ENCODE data around the gene PPP2R5C. TPM values are rescaled to one million over a fixed set of nuclear protein-coding genes. Genes with fewer than 3 reads are reported as not detected.

Gene PPP2R5C
- total and polyA plus RNA-seq, 4 experiments from 2014 or later, result 273 to 620 (median 431) TPM

Other genes starting within 250 kb of the PPP2R5C start
- not detected for gene DIO3, start 200.2 kb upstream of the PPP2R5C start, total RNA-seq
- gene DIO3, start 200.2 kb upstream of the PPP2R5C start, polyA plus RNA-seq, result not detected
- 100 to 1,000 TPM; 314 to 318 TPM for gene DYNC1H1, start 202.9 kb downstream of the PPP2R5C start, total RNA-seq
- gene DYNC1H1, start 202.9 kb downstream of the PPP2R5C start, polyA plus RNA-seq, result 10 to 100 TPM; 19.6 to 60.8 TPM